Stimulated activated memory B cell treated with anti-CD40 and anti-IgM and Interleukin-4, amounts not matched to agents 10 μg/mL and 1 μg/mL and 100 μg/mL, for 72 hours (primary cell): ENCODE data around the gene DUSP23.

Source experiments
- ATAC-seq: fragments of 150-1000 bp; cut with Tn5 transposase; 2 replicates; pipeline ENCODE4 v1.10.0; 2021
- H3K27ac Mint-ChIP-seq: one replicate; pipeline ENCODE4 v1.8.0; 2022; ENCODE audit warnings: mild to moderate bottlenecking, mixed read lengths
- H3K27me3 Mint-ChIP-seq: one replicate; pipeline ENCODE4 v1.8.0; 2022; ENCODE audit warnings: mixed read lengths
- H3K36me3 Mint-ChIP-seq: one replicate; pipeline ENCODE4 v1.8.0; 2022; ENCODE audit warnings: mixed read lengths
- H3K4me1 Mint-ChIP-seq: one replicate; pipeline ENCODE4 v1.8.0; 2022; ENCODE audit warnings: mixed read lengths
- H3K4me3 Mint-ChIP-seq: one replicate; pipeline ENCODE4 v1.8.0; 2022; ENCODE audit warnings: mild to moderate bottlenecking, moderate library complexity, mixed read lengths
- H3K9me3 Mint-ChIP-seq: one replicate; pipeline ENCODE4 v1.8.0; 2022; ENCODE audit warnings: mixed read lengths

Gene DUSP23

GRCh38 chr1:159829273-159829634 is 48.5 kb downstream of the DUSP23 start:
- peaks cover 30% of the 10 kb centered on the region for H3K27me3 Mint-ChIP-seq
- H3K27ac Mint-ChIP-seq, result no peak overlapping the region
- H3K9me3 Mint-ChIP-seq, result no peaks in the 10 kb centered on the region
- H3K36me3 Mint-ChIP-seq, result no peaks in the 10 kb centered on the region
- peaks cover 28% of the 10 kb centered on the region for H3K4me1 Mint-ChIP-seq
- ATAC-seq, result peak; percentile 86
- H3K4me3 Mint-ChIP-seq, result no peak overlapping the region

DNA sequence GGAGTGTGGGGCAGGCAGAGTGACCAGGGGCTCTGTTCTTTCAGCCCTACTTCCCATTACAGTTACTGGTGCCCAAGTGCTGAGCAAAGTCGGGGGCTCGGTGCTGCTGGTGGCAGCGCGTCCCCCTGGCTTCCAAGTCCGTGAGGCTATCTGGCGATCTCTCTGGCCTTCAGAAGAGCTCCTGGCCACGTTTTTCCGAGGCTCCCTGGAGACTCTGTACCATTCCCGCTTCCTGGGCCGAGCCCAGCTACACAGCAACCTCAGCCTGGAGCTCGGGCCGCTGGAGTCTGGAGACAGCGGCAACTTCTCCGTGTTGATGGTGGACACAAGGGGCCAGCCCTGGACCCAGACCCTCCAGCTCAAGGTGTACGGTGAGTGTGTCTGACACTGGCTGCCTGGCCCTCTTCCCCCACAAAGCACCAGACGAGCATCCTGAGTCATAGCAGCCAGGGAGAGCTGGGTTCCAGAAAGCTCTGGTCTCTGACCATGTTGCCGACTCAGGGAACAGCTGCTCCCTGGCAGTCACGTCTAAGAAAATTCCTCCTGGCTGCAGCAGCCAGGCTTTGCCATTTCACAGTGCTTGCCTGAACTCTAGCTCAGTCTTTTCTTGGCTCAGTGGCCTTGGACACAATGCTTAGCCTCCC is 49.2 kb downstream of the DUSP23 start:
- Mint-ChIP-seq H3K9me3 (no peaks in the 10 kb centered on the region), H3K4me3 (no peak overlapping the region), H3K36me3 (no peaks in the 10 kb centered on the region), H3K4me1 (peaks cover 28% of the 10 kb centered on the region), H3K27me3 (peaks cover 24% of the 10 kb centered on the region), H3K27ac (no peak overlapping the region)
- ATAC-seq, result no peak

DNA sequence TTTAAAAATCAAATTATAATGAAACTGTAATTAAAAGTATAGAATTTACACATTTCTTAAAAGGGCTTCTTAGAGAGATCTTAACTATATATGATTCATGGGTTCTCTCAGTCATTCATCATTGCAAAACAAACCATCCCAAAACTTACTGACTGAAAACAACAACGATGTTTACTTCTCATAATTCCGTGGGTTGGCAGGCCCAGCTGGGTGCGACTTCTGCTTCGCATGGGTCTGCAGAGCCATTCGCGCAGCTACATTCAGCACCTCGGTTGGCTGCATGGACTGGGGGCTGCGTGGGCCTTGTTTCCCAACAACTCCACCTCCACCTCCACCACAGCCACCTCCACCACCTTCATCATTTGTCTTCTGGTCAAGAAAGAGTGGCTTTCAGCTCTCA is 50.0 kb downstream of the DUSP23 start:
- Mint-ChIP-seq H3K27ac (no peak overlapping the region), H3K27me3 (peaks cover 16% of the 10 kb centered on the region), H3K36me3 (no peaks in the 10 kb centered on the region), H3K9me3 (no peaks in the 10 kb centered on the region), H3K4me1 (peaks cover 28% of the 10 kb centered on the region), H3K4me3 (no peak overlapping the region)
- no peak for ATAC-seq

DNA sequence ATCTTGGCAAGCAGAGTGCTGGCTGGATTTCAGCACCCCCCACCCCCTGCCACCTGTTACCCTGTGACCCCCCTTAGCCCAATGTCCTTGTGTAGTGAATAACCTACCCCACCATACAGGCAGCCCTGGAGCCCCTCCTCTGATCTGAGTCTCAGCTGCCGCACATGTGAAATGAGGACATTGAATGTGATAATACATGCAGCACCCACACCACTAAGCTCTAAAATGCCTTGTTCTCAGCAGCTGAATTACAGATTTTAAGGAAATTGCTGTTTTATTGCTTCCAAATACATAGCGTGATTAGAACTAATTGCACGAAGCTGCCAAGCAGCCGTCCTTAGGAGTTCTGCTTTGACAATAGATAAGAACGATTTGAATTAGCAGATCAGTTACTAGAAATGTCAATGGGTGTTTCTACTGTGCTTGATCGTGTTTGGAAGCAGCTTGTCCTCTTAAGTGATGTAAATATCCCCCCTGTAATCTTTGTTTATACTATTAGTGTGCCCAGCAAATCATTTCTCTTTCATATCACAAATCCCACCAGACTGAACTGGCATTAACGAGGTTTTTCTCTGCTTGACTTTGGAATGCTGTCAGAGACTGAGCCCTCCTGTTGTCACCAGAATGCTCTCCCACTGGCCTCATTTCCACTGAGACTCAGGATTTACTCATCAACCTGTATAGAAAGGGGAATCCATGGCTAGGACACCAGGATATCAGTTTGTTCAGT is 50.8 kb downstream of the DUSP23 start:
- no peak overlapping the region for H3K4me3 Mint-ChIP-seq
- ATAC-seq, result no peak
- no peak overlapping the region for H3K27ac Mint-ChIP-seq
- no peaks in the 10 kb centered on the region for H3K36me3 Mint-ChIP-seq
- peaks cover 19% of the 10 kb centered on the region for H3K4me1 Mint-ChIP-seq
- no peaks in the 10 kb centered on the region for H3K9me3 Mint-ChIP-seq
- peaks cover 7% of the 10 kb centered on the region for H3K27me3 Mint-ChIP-seq
